ENCODE data around the gene MINDY4. TPM values are rescaled to one million over a fixed set of nuclear protein-coding genes. Genes with fewer than 3 reads are reported as not detected.

MINDY4 gene
- total RNA-seq, 1 experiment from 2014 or later: 9.2 TPM

GRCh38 chr7:30918676-30919075 is 147.5 kb downstream of the MINDY4 start:
- CTCF ChIA-PET: interaction anchor here (1.2 to 3.6 kb wide), 2 partner anchors 10 to 17 kb away, joined by 4 to 18 read pairs; no protein-coding TSS in a partner anchor
- BruUV-seq (replicated peaks): no TSS peak
- POLR2A ChIA-PET: no interaction called here
- intact Hi-C loops (cut with micrococcal nuclease): no loop called here
- Mint-ChIP-seq H3K36me3 (ENCODE audit: insufficient read depth, unreplicated experiment) (no peaks in the 10 kb centered on the region), H3K9me3 (ENCODE audit: unreplicated experiment) (no peaks in the 10 kb centered on the region), H3K27me3 (ENCODE audit: insufficient read depth, unreplicated experiment) (no peaks in the 10 kb centered on the region), H3K27ac (ENCODE audit: low read depth, unreplicated experiment) (no peak overlapping the region), H3K4me1 (ENCODE audit: insufficient read depth, unreplicated experiment) (peaks cover 27% of the 10 kb centered on the region), H3K4me3 (ENCODE audit: unreplicated experiment) (no peak overlapping the region)
- TF ChIP-seq, protein P1, sequence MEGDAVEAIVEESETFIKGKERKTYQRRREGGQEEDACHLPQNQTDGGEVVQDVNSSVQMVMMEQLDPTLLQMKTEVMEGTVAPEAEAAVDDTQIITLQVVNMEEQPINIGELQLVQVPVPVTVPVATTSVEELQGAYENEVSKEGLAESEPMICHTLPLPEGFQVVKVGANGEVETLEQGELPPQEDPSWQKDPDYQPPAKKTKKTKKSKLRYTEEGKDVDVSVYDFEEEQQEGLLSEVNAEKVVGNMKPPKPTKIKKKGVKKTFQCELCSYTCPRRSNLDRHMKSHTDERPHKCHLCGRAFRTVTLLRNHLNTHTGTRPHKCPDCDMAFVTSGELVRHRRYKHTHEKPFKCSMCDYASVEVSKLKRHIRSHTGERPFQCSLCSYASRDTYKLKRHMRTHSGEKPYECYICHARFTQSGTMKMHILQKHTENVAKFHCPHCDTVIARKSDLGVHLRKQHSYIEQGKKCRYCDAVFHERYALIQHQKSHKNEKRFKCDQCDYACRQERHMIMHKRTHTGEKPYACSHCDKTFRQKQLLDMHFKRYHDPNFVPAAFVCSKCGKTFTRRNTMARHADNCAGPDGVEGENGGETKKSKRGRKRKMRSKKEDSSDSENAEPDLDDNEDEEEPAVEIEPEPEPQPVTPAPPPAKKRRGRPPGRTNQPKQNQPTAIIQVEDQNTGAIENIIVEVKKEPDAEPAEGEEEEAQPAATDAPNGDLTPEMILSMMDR (IDR thresholded peaks at IDR 0.05; ENCODE audit: unreplicated experiment): no peak
- DNase-seq (ENCODE audit: unreplicated experiment): no peak

DNA sequence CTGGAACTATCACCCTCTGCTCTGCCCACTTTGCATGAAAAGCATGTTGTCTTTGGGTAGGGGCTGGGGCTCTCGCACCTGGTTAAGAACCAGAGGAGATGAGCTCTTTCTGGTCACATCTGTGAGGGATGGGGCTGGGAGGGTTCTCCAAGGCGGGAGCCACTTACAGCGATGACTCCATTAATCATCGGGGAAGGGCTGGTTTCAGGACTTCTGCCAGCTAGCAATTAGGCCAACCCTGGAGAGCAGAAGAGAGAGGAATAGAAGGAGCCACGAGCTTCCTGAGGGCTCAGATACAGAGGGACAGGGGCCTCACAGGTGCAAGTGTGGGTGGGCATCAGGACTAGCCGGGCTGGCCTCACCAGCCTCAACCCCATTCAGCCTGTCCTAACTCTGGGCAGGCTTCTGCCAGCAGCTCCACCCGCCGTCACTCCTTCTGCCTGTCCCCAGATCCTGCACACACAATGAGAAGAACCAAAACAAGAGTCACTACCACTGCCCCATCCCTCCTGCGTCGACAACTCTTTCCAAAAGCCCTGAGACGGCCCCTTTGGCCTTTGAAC is 148.9 kb downstream of the MINDY4 start:
- CTCF ChIA-PET: interaction anchor here (1.8 to 3.6 kb wide), 2 partner anchors 16 to 63 kb away, joined by 4 to 18 read pairs; no protein-coding TSS in a partner anchor
- POLR2A ChIA-PET: interaction anchor here (0.7 to 0.8 kb wide), 3 partner anchors 19 to 291 kb away, joined by 3 read pairs; no protein-coding TSS in a partner anchor
- H3K27me3 Mint-ChIP-seq (ENCODE audit: insufficient read depth, unreplicated experiment): no peaks in the 10 kb centered on the region
- H3K4me3 Mint-ChIP-seq (ENCODE audit: unreplicated experiment): no peak overlapping the region
- no TSS peak for BruUV-seq (replicated peaks)
- TF ChIP-seq, protein P1 (IDR thresholded peaks at IDR 0.05; ENCODE audit: unreplicated experiment): no peak
- no peaks in the 10 kb centered on the region for H3K36me3 Mint-ChIP-seq (ENCODE audit: insufficient read depth, unreplicated experiment)
- peak; percentile 34 for DNase-seq (ENCODE audit: unreplicated experiment)
- no peak overlapping the region for H3K27ac Mint-ChIP-seq (ENCODE audit: low read depth, unreplicated experiment)
- peaks cover 18% of the 10 kb centered on the region for H3K4me1 Mint-ChIP-seq (ENCODE audit: insufficient read depth, unreplicated experiment)
- no peaks in the 10 kb centered on the region for H3K9me3 Mint-ChIP-seq (ENCODE audit: unreplicated experiment)
- intact Hi-C loops (cut with micrococcal nuclease): no loop called here

DNA sequence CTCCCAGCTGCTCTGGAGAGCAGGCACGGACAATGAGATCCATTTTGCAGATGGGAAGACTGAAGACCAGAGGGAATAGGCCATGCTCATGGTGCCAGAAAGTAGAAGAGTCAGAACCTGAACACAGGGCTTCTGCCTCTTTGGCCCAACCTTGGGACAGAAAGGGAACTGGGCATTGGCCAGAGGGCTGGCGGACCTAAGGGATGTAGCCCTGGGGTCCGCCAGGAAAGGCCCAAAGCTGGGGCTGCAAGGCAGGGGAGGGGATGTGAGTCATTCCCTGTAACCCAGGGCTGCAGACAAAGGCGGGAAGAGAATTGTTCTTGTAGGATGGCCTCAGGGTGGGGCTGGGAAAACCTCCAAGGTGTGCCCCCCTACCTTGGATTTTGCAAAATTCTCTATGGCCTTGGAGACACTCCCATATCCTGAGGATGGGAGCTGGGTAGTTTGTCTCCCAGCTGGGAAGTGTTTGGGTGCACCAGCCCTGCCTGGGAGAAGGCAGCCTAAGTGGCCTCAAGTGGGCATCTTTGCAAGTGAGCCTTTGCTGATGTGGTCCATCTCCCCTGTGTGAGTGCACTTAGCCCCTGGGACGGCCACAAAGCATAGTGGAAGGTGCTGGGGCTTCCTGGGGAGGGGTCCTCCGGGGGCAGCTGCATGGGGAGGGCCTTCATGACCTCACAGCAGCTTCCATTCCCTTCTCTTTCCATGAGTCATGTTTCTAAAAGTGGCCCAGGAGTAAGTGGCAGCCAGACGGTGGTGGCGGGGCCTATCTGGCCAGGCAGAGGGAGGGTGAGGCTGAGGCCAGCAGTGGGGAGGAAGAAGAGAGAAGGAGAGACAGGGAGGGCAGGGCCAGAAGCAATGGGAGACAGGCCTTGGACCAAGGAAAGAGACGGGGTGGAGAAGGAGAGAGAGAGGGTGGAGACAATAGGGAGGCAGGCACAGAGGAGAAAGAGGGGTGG is 149.6 kb downstream of the MINDY4 start:
- Mint-ChIP-seq H3K4me1 (ENCODE audit: insufficient read depth, unreplicated experiment) (peaks cover 18% of the 10 kb centered on the region), H3K4me3 (ENCODE audit: unreplicated experiment) (no peak overlapping the region), H3K36me3 (ENCODE audit: insufficient read depth, unreplicated experiment) (no peaks in the 10 kb centered on the region), H3K27me3 (ENCODE audit: insufficient read depth, unreplicated experiment) (no peaks in the 10 kb centered on the region), H3K27ac (ENCODE audit: low read depth, unreplicated experiment) (no peak overlapping the region), H3K9me3 (ENCODE audit: unreplicated experiment) (no peaks in the 10 kb centered on the region)
- POLR2A ChIA-PET: interaction anchor here (0.7 to 0.8 kb wide), 2 partner anchors 35 to 290 kb away, joined by 3 read pairs; no protein-coding TSS in a partner anchor
- BruUV-seq (replicated peaks): no TSS peak
- intact Hi-C loops (cut with micrococcal nuclease): no loop called here
- CTCF ChIA-PET: interaction anchor here (1.1 to 3.6 kb wide), 3 partner anchors 15 to 62 kb away, joined by 3 to 18 read pairs (median 4); no protein-coding TSS in a partner anchor
- TF ChIP-seq, protein P1 (IDR thresholded peaks at IDR 0.05; ENCODE audit: unreplicated experiment): no peak
- DNase-seq (ENCODE audit: unreplicated experiment): peak; percentile 50

Data from MCF 10A (cell line).